D721Med (cell line): ENCODE measurements around the gene PDC.
A peak's percentile ranks its signal among the peaks of the same experiment; 100 is the strongest.
"Not testable (repeated sequence)": the region's sequence is repeated elsewhere in the genome, so short reads cannot be mapped to it uniquely, and the experiment has no call there.

ENCODE experiments used
- DNase-seq: peaks from one replicate; pipeline ENCODE4 v3.0.0; 2011; ENCODE audit warnings: low spot score; ENCODE audit not compliant: insufficient read length
- FAIRE-seq: peaks from 2 replicates; lab custom pipeline; 2011; peaks lifted over from hg19 to GRCh38; lab: Jason Lieb, UNC
- TF ChIP-seq, protein P1 (sequence below): IDR thresholded peaks from 2 replicates; pipeline ENCODE4 v1.5.1; 2012; ENCODE audit warnings: mild to moderate bottlenecking, control low read depth; ENCODE audit not compliant: insufficient read depth; ENCODE audit errors: missing control alignments

The PDC gene

DNA sequence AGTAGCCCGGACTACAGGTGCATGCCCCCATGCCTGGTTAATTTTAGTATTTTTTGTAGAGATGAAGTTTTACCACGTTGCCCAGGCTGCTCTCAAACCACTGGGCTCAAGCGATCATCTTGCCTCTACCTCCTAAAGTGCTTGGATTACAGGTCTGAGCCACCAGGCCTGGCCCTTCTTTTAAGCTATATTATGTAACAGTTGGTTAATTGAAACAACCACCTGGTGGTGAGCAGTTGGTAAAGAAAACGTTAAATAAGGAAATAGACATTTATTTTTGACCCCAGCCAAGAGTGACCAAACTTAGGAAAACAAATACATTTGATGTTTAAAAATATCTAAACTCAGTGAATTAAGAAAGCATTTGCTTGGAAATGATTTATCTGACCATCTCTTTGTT is 12.1 kb upstream of the PDC start:
- TF ChIP-seq, protein P1, sequence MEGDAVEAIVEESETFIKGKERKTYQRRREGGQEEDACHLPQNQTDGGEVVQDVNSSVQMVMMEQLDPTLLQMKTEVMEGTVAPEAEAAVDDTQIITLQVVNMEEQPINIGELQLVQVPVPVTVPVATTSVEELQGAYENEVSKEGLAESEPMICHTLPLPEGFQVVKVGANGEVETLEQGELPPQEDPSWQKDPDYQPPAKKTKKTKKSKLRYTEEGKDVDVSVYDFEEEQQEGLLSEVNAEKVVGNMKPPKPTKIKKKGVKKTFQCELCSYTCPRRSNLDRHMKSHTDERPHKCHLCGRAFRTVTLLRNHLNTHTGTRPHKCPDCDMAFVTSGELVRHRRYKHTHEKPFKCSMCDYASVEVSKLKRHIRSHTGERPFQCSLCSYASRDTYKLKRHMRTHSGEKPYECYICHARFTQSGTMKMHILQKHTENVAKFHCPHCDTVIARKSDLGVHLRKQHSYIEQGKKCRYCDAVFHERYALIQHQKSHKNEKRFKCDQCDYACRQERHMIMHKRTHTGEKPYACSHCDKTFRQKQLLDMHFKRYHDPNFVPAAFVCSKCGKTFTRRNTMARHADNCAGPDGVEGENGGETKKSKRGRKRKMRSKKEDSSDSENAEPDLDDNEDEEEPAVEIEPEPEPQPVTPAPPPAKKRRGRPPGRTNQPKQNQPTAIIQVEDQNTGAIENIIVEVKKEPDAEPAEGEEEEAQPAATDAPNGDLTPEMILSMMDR, result no peak
- DNase-seq, result no peak
- peak; percentile 72 for FAIRE-seq

DNA sequence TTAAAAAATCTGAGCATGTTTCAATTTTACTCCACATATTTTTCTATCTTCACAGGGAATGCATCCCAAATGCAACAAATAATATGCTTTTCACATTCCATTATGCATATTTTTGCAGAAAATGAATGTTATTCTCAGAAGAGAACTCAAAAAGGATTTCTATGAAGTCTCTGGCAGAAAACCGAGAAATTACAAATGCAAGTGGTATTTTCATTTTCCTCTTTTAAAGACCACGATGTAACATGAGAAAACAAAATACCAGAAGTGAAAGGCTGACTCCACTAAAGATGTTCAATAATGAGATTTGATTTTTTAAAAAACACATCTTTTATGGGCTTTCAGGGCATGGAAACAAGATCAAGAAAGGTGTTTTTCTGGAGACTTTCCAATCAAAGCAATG is 5.0 kb upstream of the PDC start:
- TF ChIP-seq, protein P1, result no peak
- peak; percentile 74 for FAIRE-seq

DNA sequence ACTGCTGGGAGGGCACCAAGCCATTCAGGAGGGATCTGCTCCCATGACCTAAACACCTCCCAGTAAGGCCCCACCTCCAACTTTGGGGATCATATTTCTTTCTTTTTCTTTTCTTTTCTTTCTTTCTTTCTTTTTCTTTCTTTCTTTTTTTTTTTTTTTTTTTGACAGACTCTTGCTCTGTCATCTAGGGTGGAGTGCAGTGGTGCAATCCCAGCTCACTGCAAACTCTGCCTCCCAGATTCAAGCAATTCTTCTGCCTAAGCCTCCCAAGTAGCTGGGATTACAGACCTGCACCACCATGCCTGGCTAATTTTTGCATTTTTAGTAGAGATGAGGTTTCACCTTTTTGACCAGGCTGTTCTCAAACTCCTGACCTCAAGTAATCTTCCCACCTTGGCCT is 4.6 kb upstream of the PDC start:
- not testable (repeated sequence) for FAIRE-seq, DNase-seq

More for the DNA sequence above, 5.0 kb upstream of the PDC start:
- DNase-seq, result no peak

GRCh38 chr1:186463926-186464325 is 3.0 kb upstream of the PDC start:
- TF ChIP-seq, protein P1, result no peak
- FAIRE-seq (no peak), DNase-seq (no peak)

DNA sequence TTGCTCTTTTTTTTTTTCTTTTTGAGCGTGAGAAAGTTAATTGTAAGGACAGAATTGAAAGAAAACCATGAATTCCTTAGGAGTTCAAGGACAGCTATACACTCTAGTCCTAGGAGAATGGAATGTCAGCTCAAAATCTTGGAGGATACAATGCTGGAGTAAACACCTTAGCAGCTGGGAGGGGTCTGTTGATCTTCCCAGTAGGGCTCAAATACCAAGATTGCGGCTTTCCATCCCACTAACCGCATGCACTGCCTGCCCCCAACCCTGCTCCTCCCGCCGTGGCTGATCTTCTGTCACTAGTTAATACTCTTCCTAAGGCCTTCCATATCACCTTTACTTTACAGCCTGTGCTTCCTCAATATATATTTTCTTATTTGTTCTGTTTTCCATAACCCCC is 2.6 kb upstream of the PDC start:
- no peak for FAIRE-seq

GRCh38 chr1:186459161-186459560 is 1.8 kb downstream of the PDC start:
- DNase-seq, FAIRE-seq: not testable (repeated sequence)

More for the DNA sequence above, 2.6 kb upstream of the PDC start:
- DNase-seq, result no peak
- TF ChIP-seq, protein P1, result no peak

- peak; percentile 98 for FAIRE-seq
- no peak for DNase-seq
- TF ChIP-seq, protein P1, result no peak
These were observed 4.1 kb downstream of the PDC start for GRCh38 chr1:186456729-186457255.

GRCh38 chr1:186454981-186455380 is 5.9 kb downstream of the PDC start:
- TF ChIP-seq, protein P1, result no peak
- DNase-seq (no peak), FAIRE-seq (peak; percentile 90)
